H9 (cell line): ENCODE measurements around the gene PGS1. TPM values are rescaled to one million over a fixed set of nuclear protein-coding genes. Genes with fewer than 3 reads are reported as not detected.

Experiments used
- DNase-seq: peaks from one replicate; pipeline ENCODE4 v3.0.0-alpha.2; 2017
- H2AFZ ChIP-seq: one replicate; pipeline ENCODE4 v1.6.1; 2013; ENCODE audit warnings: mild to moderate bottlenecking, low read length, control low read depth, moderate library complexity
- H2AK5ac ChIP-seq: 2 replicates; pipeline ENCODE4 v1.6.1; 2013; ENCODE audit warnings: low read length, control low read depth, mixed read lengths; ENCODE audit not compliant: insufficient read length
- H2BK120ac ChIP-seq: one replicate; pipeline ENCODE4 v1.6.1; 2013; ENCODE audit warnings: low read depth, mild to moderate bottlenecking, low read length, control low read depth, inconsistent platforms; ENCODE audit not compliant: poor library complexity, severe bottlenecking
- H2BK12ac ChIP-seq: 2 replicates; pipeline ENCODE4 v1.6.1; 2013; ENCODE audit warnings: low read length, control low read depth, mixed read lengths, low read depth; ENCODE audit not compliant: insufficient read length
- H2BK15ac ChIP-seq: 2 replicates; pipeline ENCODE4 v1.6.1; 2013; ENCODE audit warnings: low read depth, low read length, control low read depth
- H2BK20ac ChIP-seq: one replicate; pipeline ENCODE4 v1.6.1; 2013; ENCODE audit warnings: low read depth, mild to moderate bottlenecking, low read length, control low read depth, inconsistent platforms; ENCODE audit not compliant: poor library complexity, severe bottlenecking
- H2BK5ac ChIP-seq: 2 replicates; pipeline ENCODE4 v1.6.1; 2013; ENCODE audit warnings: low read length, control low read depth, mixed read lengths; ENCODE audit not compliant: insufficient read length
- H3K14ac ChIP-seq: 2 replicates; pipeline ENCODE4 v1.6.1; 2013; ENCODE audit warnings: low read length, control low read depth; ENCODE audit not compliant: insufficient read depth
- H3K18ac ChIP-seq: 2 replicates; pipeline ENCODE4 v1.6.1; 2013; ENCODE audit warnings: low read depth, mild to moderate bottlenecking, mixed read lengths, low read length, control low read depth; ENCODE audit not compliant: insufficient read length
- H3K23ac ChIP-seq: 2 replicates; pipeline ENCODE4 v1.6.1; 2013; ENCODE audit warnings: low read length, control low read depth, mixed read lengths, low read depth; ENCODE audit not compliant: insufficient read length
- H3K23me2 ChIP-seq: 2 replicates; pipeline ENCODE4 v1.6.1; 2013; ENCODE audit warnings: low read depth, mild to moderate bottlenecking, mixed read lengths, low read length, control low read depth; ENCODE audit not compliant: insufficient read length, poor library complexity, severe bottlenecking
- H3K27ac ChIP-seq: 2 replicates; pipeline ENCODE4 v1.5.1; 2013; ENCODE audit warnings: low read length, control low read depth, mixed read lengths, low read depth; ENCODE audit not compliant: insufficient read length
- H3K27me3 ChIP-seq: 2 replicates; pipeline ENCODE4 v1.6.1; 2013; ENCODE audit warnings: low read length, control low read depth, inconsistent platforms; ENCODE audit not compliant: insufficient read depth
- H3K4ac ChIP-seq: 2 replicates; pipeline ENCODE4 v1.6.1; 2013; ENCODE audit warnings: low read depth, mild to moderate bottlenecking, control low read depth, inconsistent platforms, low read length, moderate library complexity
- H3K4me1 ChIP-seq: 2 replicates; pipeline ENCODE4 v1.6.1; 2013; ENCODE audit warnings: low read length, control low read depth, inconsistent platforms; ENCODE audit not compliant: insufficient read depth
- H3K4me2 ChIP-seq: 2 replicates; pipeline ENCODE4 v1.6.1; 2013; ENCODE audit warnings: low read length, control low read depth, mixed read lengths; ENCODE audit not compliant: insufficient read length, insufficient read depth
- H3K56ac ChIP-seq: 2 replicates; pipeline ENCODE4 v1.6.1; 2013; ENCODE audit warnings: low read depth, mild to moderate bottlenecking, mixed read lengths, low read length, control low read depth; ENCODE audit not compliant: insufficient read length
- H3K79me1 ChIP-seq: 2 replicates; pipeline ENCODE4 v1.6.1; 2013; ENCODE audit warnings: low read depth, mild to moderate bottlenecking, moderate library complexity, low read length, control low read depth, inconsistent platforms; ENCODE audit not compliant: insufficient read depth, poor library complexity, severe bottlenecking
- H3K79me2 ChIP-seq: 2 replicates; pipeline ENCODE4 v1.6.1; 2013; ENCODE audit warnings: low read length, control low read depth, inconsistent platforms; ENCODE audit not compliant: insufficient read depth
- H3K9ac ChIP-seq: 2 replicates; pipeline ENCODE4 v1.6.1; 2013; ENCODE audit warnings: low read length, control low read depth, mixed read lengths; ENCODE audit not compliant: insufficient read length; ENCODE audit errors: extremely low read depth
- H3K9me3 ChIP-seq: one replicate; pipeline ENCODE4 v1.6.1; 2013; ENCODE audit warnings: low read depth, low read length, inconsistent platforms; ENCODE audit not compliant: control insufficient read depth
- H3T11ph ChIP-seq: one replicate; pipeline ENCODE4 v1.6.1; 2013; ENCODE audit warnings: mild to moderate bottlenecking, low read length, control low read depth, inconsistent platforms
- H4K20me1 ChIP-seq: one replicate; pipeline ENCODE4 v1.6.1; 2013; ENCODE audit not compliant: control insufficient read depth, insufficient read length, insufficient read depth
- H4K5ac ChIP-seq: 2 replicates; pipeline ENCODE4 v1.6.1; 2013; ENCODE audit warnings: low read depth, mild to moderate bottlenecking, mixed read lengths, low read length, control low read depth; ENCODE audit not compliant: insufficient read length
- H4K8ac ChIP-seq: replicated peaks from 2 replicates; pipeline ENCODE4 v1.6.1; 2013; ENCODE audit warnings: low read length, control low read depth, mixed read lengths, low read depth; ENCODE audit not compliant: insufficient read length
- H4K91ac ChIP-seq: 2 replicates; pipeline ENCODE4 v1.6.1; 2013; ENCODE audit warnings: low read depth, mild to moderate bottlenecking, moderate library complexity, mixed read lengths, low read length, control low read depth; ENCODE audit not compliant: insufficient read length
- H3K27ac Mint-ChIP-seq, 3 experiments: 2 replicates in 2 of 3; 3 replicates in 1 of 3; pipeline ENCODE4 v1.8.0; 2020 to 2021; ENCODE audit warnings: mixed read lengths in 3 of 3, mild to moderate bottlenecking in 1 of 3, moderate library complexity in 1 of 3
- H3K27me3 Mint-ChIP-seq: 2 replicates; pipeline ENCODE4 v1.8.0; 2021; ENCODE audit warnings: low read depth, mild to moderate bottlenecking, moderate library complexity, mixed read lengths
- H3K36me3 Mint-ChIP-seq, 3 experiments: 2 replicates in 2 of 3; 3 replicates in 1 of 3; pipeline ENCODE4 v1.8.0; 2020 to 2021; ENCODE audit warnings: low read depth in 3 of 3, mixed read lengths in 3 of 3; ENCODE audit not compliant: insufficient read depth in 1 of 3
- H3K4me1 Mint-ChIP-seq, 2 experiments: 2 replicates each; pipeline ENCODE4 v1.8.0; 2020; ENCODE audit warnings: mixed read lengths in 2 of 2
- H3K4me3 Mint-ChIP-seq, 2 experiments: 2 replicates in 1 of 2; 3 replicates in 1 of 2; pipeline ENCODE4 v1.8.0; 2020 to 2021; ENCODE audit warnings: mild to moderate bottlenecking in 2 of 2, mixed read lengths in 2 of 2, moderate library complexity in 1 of 2
- H3K9me3 Mint-ChIP-seq, 2 experiments: 2 replicates in 1 of 2; 3 replicates in 1 of 2; pipeline ENCODE4 v1.8.0; 2020; ENCODE audit warnings: mild to moderate bottlenecking in 2 of 2, mixed read lengths in 2 of 2, moderate library complexity in 1 of 2
- CTCF ChIP-seq: fragments of 200-600 bp; sonication (generic); conservative IDR thresholded peaks from 3 replicates; pipeline ENCODE4 v1.8.0; 2021; ENCODE audit warnings: antibody characterized with exemption, mild to moderate bottlenecking
- WGBS: extraction: QIAGEN DNeasy Blood & Tissue Kit; methylation state at CpG from one replicate; pipeline ENCODE4 v1.1.7; 2013; ENCODE audit warnings: missing lambda C conversion rate, low lambda C conversion rate, mixed read lengths; ENCODE audit not compliant: insufficient read length; ENCODE audit errors: extremely low coverage; 5-methylcytosine and 5-hydroxymethylcytosine counted together
- total RNA-seq: library from RNA; stranded (reverse); gene quantifications from 2 replicates; pipeline ENCODE4 v1.2.1, GENCODE V29; 2021

PGS1 gene
- total RNA-seq, 1 experiment from 2014 or later: 45.7 TPM

DNA sequence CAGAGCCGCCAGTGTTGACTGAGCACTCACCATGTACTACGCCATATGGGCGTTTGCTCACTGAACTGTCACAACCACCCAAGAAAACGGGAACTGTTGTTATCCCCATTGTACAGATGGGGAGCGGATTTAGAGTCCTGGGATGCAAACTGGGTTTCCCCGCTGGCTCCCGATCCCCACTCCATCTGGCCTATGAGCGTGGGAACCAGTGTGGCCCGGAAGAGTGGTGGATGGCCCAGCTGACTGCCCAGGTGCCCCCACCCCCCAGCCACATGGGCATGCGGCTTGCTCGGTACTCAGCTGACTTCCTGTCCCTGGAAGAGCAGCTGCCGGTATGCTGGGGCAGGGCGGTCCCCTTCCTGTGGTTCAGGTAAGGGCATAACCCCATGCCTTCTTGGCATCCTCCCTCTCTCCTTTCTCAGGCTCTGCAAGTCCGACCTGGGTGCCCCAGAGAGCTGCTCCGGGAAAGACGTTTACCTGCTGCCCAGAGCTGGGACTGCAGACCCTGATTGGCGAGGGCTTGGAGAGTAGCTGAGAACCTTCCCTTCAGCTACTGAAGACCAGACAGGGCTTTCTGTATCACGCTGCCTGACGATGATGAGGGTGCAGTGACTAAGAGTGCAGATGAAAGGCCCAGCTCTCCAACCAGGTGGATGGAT lies 34.8 kb upstream of the PGS1 start:
- no peaks in the 10 kb centered on the region for H3K79me1 ChIP-seq
- no peaks in the 10 kb centered on the region for H4K20me1 ChIP-seq
- H2BK12ac ChIP-seq: no peak overlapping the region
- H4K8ac ChIP-seq: no peak overlapping the region
- no peak overlapping the region for H3K56ac ChIP-seq
- H3K4ac ChIP-seq: no peak overlapping the region
- Mint-ChIP-seq H3K4me3 (0 out of 5 replicates have a peak overlapping the region, but pooled peaks of 1 of the 2 experiments have one; percentile 12), H3K4me1 (peaks cover 10 to 15% of the 10 kb centered on the region in 2 experiments), H3K36me3 (no peaks in the 10 kb centered on the region), H3K27ac (no peak overlapping the region), H3K9me3 (no peaks in the 10 kb centered on the region), H3K27me3 (peaks cover 58% of the 10 kb centered on the region)
- H3K9me3 ChIP-seq: no peaks in the 10 kb centered on the region
- H3K27me3 ChIP-seq: no peaks in the 10 kb centered on the region
- H4K91ac ChIP-seq: no peak overlapping the region
- no peak overlapping the region for H3K18ac ChIP-seq
- H3K14ac ChIP-seq: no peak overlapping the region
- H4K5ac ChIP-seq: no peak overlapping the region
- H3K4me2 ChIP-seq: no peak overlapping the region
- DNase-seq: peak; percentile 59
- H2AFZ ChIP-seq: no peak overlapping the region
- WGBS: no CpG with 5 or more reads among the region's 19 CpGs
- H2BK15ac ChIP-seq: no peak overlapping the region
- no peak overlapping the region for H3K27ac ChIP-seq
- no peak overlapping the region for H2BK20ac ChIP-seq
- no peak overlapping the region for H3T11ph ChIP-seq
- H2BK5ac ChIP-seq: no peak overlapping the region
- H3K4me1 ChIP-seq: no peaks in the 10 kb centered on the region; the same call in 1 of the 2 replicates
- no peak overlapping the region for H2AK5ac ChIP-seq
- no peak overlapping the region for H2BK120ac ChIP-seq
- no peak overlapping the region for H3K23ac ChIP-seq
- H3K9ac ChIP-seq: no peak overlapping the region
- no peak for TF ChIP-seq CTCF
- no peaks in the 10 kb centered on the region for H3K23me2 ChIP-seq
- H3K79me2 ChIP-seq: no peaks in the 10 kb centered on the region
